Head of caudate nucleus (tissue), 42 donors: ENCODE measurements around the gene ITIH4.
A peak's percentile ranks its signal among the peaks of the same experiment; 100 is the strongest.

Experiments
- DNase-seq, 42 donors: peaks; one replicate each; pipeline versions ENCODE4 v3.0.0 to v3.0.0-alpha.2; 2020 to 2021; ENCODE audit warnings: mixed read lengths in 7 of 42
- intact Hi-C: fragments of 100-400 bp; cut with DNase I; formaldehyde crosslinking; loops from one replicate; pipeline ENCODE4 v1.15.0; 2022

The ITIH4 gene

DNA sequence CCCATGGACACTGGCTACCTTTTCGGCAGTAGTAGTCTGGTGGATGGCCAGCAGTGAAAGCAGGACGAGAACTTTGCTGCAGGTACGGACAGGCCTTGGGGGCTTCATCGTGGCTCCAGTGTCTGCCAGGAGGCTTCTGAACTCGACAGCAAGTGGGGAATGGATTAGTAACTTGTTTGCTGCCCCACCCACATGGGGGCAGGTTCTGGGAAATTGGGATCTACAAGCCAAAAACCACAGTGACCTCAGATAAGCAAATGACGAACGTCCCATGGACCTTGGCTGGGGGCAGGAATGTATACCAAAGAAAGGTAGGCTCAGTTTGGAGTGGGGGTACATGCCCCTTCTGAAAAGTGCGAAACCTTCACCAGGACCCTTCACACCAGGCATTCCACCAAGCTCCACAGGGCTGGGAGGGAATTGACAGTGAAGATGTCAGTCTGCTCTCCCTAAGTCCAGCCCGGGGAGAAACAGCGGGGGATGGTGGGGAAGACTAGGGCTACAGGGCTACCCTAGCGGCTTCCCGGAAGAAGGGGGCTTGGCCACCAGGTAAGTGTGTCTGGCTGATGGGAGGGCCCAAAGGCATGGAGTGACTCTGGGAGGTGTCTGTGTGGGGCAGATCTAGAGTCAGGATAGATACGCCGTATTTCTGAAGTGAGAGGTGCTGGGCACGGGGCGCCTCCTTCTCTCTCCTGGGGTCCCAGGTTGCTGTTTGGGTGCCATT lies at the start of gene ITIH4:
TSS of gene ITIH4 (minus strand) at position 138 of the 724 bp plus-strand sequence. CDS start at position 108, 30 bp downstream.
- no peak for DNase-seq
- intact Hi-C loops, result no loop called here

DNA sequence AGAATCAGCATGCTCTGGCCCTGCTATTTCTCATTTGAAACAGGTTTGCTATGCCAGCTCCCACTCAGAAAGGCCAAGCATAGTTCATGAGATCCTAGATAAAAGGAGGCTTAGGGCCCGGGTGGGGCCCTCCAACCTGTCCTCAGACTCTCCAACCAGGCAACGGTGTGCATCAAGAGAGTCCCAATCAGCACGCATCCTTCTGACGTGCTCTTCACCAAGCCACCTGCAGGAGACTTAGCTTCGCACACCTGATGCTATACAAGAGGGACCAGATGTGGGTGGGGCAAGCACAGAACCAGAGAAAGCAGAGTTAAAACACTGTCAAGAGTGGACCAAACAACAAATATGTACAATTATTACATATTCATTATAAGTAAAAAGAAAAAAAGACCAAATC lies 49.6 kb upstream of the ITIH4 start:
- intact Hi-C loops, result no loop called here
- DNase-seq, result no peak

DNA sequence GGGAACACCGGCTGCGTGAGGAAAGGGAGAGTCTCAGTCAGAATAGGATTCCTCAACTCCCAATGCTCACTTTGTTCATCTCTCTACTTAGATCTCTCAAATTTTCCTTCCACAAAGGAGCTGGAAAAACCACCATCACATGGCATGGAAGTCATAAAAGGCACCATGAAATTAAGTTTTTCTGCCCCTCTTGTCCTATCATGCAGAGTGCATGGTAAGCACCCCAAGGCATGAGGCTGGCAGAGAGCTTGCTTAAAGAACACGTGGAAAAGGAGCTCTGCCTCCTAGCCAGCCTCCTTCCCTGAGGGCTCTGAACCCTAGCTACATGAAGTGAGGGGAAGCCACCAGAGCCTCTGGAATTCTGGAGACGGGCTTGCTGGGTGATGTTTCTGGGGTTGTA lies 49.1 kb upstream of the ITIH4 start:
- intact Hi-C loops, result no loop called here
- no peak for DNase-seq

DNA sequence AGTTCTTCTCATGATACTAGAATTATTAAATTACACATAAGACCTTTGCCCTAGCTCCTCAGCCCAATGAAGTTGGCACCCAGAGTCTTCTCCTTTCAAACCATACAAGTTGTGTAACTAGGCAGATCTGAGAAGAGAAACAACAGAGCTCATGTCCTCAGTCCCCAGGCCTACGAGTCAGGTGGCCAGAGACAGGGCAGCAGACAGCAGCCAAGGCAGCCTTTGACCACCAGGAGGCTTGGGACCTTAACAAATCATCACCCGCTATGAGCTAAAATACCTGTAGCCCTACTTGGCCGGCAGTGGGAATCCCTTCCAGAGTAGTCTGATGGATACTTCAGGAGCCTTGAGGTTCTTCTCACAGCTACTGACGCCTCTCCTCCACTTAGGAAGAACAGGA lies 48.6 kb upstream of the ITIH4 start:
- intact Hi-C loops, result no loop called here
- DNase-seq, result no peak

DNA sequence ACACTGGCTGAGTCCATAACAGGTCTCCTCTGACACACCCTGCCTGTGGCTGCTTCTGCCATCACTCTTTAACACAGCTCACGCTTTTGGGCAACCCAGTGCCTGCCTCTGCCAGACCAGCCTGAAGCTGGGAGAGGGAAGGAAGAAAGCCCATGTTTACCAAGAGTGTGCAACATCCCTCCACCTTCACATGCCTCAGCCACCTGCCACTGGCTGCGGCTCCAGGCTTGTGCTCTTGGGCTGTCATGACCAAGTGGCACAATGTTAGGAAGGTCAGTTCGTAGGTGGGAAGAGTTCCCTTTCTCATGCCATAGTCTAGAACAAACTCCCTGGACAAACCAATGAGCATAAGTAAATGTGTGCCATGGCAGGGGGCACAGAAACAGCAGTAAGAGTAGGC lies 46.6 kb upstream of the ITIH4 start:
- DNase-seq, result peak in 1 of 42 donors; percentile 1
- intact Hi-C loops, result no loop called here

DNA sequence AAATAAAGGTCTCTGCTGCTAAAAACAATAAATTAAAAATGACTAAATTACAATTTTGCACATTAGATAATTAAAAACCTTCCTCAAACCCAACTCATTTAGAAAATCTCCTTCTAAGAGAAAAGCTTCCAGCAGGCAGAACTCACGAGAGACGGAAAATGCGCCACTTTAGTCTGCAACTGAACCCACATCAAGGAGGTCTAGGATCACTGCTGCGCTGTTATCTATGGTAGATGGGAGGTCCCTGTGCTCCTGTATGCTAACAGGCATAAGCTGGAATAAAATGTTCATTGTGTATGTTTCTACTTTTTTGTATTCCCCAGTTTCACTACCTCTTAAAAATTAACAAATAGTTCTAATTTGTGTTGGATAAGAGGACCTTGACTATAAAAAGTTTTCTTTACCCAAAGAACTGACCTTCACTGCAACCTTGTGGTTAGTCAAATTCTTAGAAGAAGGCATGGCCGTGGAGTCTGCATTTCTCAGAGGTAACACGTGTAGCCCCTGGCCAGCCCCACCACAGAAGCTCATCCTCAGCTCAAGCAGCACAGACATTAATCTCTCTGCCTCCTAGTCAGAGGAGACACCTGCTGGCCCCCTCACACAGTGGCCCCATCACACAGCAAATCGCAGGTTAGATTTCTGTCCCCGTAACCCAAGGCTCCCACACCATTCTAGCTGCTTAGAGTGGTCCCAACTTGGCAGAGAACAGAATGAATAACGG lies 44.6 kb upstream of the ITIH4 start:
- intact Hi-C loops, result no loop called here
- DNase-seq, result no peak

DNA sequence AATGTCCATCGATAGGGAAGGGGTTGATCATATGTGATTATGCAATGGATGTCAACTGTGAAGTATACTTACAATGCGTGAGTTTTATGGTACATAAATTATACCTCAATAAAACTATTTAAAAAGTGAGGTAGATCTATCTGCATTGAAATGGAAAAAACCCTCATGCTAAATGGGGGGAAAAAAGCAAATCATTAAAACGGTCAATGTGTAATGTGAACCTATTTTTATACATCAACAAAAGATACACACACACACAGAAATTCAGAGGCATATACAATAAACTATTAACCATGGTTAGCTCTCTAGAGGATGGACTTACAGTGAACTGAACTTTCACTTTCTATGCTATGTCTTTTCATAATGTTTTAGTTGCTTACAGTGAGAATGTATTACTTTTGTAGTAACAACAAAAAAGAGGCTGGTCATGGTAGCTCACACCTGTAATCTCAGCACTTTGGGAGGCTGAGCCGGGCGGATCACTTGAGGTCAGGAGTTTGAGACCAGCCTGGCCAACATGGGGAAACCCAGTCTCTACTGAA lies 43.8 kb upstream of the ITIH4 start:
- no peak for DNase-seq
- intact Hi-C loops, result no loop called here

DNA sequence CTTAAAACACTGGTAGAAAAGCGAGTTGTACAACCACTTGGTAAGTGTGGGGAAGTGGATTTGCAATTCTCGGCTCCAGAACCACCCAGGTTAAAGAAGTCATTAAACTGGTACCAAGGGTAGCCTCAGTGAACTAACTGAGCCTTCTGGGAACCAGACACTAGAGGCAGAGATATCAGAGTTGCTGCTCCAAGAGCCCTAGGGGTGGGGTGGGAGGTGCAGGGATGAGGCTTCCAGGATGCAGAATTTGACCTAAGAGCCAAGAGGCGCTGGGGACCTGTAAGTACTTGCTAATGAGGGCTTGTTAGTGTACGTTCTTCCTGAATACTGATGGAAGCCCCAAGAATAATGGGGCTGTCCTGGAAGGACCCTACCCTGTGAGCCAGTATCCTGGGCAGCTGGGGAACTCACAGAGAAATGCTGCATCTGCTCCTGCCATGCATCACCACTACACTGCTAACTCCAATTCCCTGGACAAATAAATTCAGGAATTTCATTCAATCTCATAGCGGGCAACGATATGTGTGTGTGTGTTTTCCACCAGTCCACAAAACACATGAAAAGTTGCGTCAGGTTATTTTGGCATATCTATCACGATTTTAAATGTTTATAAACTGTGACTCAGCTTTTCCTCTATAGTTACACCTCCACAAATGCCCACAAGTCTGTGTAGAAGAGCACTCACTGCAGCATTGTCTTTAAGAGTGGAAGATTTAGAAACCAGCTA lies 43.1 kb upstream of the ITIH4 start:
- DNase-seq, result no peak
- intact Hi-C loops, result no loop called here

DNA sequence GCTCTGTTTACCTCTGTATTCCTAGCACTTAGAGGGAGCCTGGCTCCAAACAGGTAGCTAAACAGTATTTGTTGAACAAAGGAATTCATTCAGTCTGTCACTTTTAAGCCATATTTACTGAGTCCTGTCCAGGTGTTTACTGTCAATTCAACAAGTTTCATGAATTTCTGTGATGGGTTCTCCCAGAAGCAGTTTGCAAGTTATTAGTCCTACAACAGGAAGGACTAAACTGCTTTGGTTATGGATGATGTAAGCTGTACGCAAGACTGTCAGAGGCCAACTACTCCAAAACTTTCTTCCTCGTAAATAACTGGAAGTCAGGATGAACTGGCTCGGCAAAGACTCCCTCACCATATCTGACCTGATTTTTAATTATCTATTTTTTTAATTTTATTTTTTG lies 41.8 kb upstream of the ITIH4 start:
- no peak for DNase-seq
- intact Hi-C loops, result no loop called here

DNA sequence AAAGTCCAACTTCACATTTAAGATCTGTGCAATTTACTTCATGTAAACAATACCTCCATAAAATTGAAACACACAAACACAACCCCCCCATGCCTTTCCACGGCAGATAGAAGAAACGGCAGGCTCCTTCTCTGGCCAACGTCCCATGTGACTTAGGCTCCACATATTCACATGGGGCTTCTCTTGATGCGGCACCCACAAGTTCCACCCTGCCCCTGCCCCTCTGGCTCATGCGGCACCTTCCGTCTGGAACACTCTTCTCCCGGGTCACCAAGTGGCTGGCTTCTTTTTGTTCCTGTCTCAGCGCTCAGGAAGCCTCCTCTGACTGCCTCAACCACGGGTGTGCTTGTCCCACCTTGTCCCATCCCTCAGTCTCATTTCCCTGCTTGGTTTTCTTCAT lies 41.3 kb upstream of the ITIH4 start:
- intact Hi-C loops, result no loop called here
- no peak for DNase-seq

DNA sequence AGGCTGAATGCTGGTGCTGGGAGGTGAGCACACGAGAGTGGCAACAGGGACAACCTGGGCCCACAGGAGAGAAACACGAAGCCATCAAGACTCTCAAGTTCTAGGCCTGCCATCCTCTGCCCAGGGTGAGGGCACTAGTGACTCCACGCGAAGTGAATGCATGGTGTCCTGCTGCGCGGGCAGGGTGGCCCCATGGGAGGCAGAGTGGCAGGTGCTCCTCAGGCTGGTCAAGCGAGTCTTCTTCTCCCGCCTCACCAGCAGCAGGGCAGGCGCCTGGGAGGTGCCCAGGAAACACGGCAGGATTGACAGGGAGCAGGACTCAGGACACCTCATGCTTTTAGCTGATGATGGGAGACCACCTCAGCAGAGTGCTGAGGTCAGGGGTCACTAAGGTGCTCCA lies 40.0 kb upstream of the ITIH4 start:
- intact Hi-C loops, result no loop called here
- no peak for DNase-seq

DNA sequence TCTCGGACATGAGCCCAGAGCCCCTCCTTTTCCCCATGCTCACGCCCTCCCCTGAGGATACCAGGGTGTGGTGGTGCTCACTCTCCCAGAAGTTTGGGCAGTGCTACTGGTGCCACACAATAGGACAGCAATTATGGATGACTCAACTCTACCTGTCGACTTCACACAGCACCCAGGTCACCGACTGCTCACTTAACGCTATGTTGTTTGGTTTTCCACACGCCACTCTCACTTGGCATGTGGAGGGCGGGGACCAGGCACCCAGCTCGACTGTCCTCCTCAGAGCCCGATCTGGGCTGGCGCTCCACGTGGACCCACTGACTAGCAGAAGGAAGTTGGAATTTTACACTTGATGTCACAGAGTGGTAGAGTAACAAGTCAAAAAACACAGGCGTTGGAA lies 36.0 kb upstream of the ITIH4 start:
- DNase-seq, result no peak
- intact Hi-C loops, result no loop called here

DNA sequence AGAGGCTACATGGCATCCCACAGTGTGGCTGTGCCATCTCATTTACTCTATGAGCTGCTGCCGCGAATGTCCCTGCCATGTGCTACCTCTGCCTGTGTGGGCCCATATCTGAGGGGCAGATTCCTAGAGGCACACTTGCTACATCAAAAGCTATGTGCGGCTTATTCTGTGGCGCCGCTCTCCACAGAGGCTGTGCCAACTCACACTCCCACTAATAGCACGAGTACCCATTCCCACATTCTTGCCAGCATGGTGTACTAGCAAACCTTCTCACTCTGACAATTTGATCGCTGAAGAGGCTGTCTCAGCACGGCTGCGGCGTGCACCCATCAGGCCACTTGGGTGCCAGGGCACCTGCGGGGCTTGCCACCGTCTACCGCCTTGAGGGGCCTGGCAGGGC lies 35.5 kb upstream of the ITIH4 start:
- intact Hi-C loops, result no loop called here
- DNase-seq, result no peak

DNA sequence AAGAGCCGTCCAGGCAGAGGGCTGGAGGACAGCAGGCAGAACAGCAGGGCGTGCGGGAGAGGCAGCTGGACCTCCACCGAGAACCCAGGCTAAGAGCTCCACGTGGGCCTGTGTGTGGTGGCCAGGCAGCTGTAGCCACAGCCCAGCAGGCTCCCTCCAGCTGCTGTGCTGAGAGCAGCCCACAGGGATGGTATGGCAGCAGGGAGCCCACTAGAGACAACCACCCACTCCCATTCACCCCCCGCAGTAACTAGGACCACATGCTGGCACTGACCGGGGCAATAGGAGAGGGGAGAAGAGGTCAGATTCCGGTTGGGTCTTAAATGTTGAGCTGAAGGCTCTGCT lies 29.9 kb upstream of the ITIH4 start:
- intact Hi-C loops, result no loop called here

DNA sequence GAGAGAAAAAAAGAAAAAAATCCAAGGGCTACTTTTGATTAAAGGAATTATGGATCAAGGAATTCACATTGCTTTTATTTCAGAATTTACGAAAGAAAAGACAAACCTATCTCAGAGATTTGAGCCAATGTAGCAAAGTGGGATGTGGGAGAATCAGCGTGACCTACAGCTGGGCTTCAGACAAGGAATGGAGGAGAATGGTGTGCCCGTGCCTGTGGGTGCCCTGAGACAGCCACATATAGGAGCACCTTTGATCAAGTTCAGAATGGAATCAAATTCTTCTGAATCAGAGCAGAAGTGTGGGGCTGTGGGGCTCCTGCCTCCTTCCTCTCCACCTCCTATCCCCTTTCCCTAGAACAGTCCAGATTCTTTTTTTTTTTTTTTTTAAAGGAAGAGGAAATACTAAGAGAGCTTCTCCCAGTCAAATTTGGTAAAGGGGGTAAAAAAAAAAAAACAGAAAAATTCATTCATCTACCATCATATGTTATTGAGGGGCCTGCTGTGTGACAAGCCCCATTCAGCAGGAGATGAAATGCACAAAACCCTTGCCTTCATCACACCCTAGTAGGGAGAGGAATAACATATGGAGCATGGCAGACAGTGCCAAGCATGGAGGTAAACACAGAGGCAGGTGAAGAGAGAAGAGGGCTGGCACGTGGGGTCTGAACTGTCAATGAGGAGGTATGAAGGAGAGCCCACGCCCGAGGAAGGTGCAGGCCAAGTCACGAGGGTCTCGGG lies 29.4 kb upstream of the ITIH4 start:
- DNase-seq, result no peak
- intact Hi-C loops, result no loop called here

More for the DNA sequence above, 29.9 kb upstream of the ITIH4 start:
- no peak for DNase-seq

DNA sequence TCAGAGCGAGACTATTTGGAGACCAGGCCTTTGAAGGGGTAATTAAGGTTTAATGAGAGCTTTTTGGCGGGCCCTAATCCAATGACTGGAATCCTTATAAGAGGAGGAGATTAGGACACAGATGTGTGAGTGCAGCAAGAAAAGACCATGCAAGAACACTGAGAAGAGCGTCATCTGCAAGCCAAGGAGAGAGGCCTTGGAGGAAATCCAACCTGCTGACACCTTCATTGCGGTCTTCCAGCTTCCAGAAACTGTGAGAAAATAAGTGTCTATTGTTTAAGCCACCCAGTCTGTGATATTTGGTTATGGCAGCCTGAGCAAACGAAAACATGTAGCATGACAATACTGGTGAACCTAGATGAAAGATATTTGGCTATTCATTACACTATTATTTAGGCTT lies 27.4 kb upstream of the ITIH4 start:
- intact Hi-C loops, result no loop called here
- no peak for DNase-seq

DNA sequence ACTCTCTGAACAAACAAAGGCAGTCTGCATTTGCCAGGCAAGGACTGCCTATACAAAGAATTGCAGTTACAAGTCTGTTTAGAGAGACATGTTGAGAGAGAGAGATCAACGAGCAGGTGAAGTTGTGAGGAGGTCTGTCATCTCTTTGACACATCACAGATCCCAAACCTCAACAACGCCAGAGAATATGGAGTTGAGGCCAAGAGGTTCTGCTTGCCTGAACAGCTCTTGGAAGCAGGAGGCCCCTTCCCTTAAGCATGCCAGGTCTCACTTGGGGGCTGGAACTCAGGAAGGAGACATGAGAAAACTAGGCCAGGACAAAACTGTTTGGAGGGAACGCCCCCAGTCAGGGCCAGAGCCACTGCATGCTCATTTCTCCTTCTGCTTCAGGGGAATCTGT lies 26.7 kb upstream of the ITIH4 start:
- intact Hi-C loops, result no loop called here
- no peak for DNase-seq

DNA sequence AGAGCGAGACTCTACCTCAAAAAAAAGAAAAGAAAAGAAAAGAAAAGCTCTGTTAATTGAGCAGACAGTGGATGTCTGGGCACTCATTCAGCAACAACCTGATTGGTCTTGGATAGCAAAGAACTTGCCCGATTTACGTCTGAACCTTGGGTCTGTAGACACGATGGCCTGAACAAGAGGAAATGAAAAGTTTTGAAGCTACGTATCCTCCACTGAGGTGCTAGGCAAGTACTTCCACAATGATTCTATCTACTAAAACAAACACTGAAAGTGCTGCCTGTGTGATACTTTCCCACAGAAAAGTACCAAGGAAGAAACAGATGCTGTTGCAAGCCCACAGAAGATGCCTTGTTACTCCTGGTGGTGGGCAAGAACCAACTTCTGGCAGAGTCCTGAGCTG lies 26.2 kb upstream of the ITIH4 start:
- intact Hi-C loops, result no loop called here
- DNase-seq, result no peak

DNA sequence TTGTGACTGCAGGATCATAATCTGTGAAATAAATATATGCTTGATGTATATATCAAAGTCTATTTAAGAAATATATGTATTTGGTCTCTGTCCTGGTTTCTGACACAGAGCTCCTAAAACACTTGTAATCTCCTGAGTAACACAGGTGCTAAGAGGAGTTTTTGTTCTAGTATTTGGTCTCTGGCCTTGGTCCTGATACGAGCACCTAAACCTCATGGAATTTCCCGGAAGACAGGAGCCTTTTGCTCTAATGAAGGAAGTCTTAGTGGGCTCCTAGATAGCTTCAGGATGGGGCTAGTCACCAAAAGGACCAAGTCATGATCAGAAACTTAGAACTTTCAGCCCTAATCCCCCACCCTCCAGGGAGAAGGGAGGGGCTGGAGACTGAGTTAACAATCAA lies 23.5 kb upstream of the ITIH4 start:
- no peak for DNase-seq

DNA sequence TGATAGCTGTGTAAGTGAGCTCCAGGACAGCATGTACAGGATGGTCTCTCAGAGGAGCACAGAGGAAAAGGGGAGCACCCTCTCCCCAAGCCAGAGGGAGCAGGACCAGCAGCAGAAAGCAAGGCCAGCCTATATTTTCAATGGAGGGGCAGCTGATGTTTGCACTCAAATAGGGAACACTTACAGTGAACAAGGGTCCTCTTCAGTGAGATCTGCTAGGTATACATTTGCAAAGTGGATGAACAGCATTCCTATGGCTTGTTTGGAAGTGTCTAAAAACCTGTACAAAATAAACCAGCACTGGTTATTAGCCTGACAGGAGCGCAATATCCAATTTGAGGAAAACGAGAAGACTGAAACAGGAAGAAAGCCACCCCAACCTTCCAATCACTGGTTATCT lies 21.9 kb upstream of the ITIH4 start:
- DNase-seq, result no peak
- intact Hi-C loops, result no loop called here

More for the DNA sequence above, 23.5 kb upstream of the ITIH4 start:
- intact Hi-C loops, result no loop called here
